SK-N-SH (cell line): ENCODE data around the gene CCR5AS.

Source experiments
- CTCF ChIA-PET: fragments of 300-600, 350-600 bp; formaldehyde crosslinking; extraction: SDS; loops from one replicate; lab custom pipeline; 2021; lab: Yijun Ruan, JAX
- POLR2A ChIA-PET: fragments of 350-600 bp; sonication (Branson Sonifier 250); formaldehyde crosslinking; extraction: SDS; loops from one replicate; lab custom pipeline; 2020; ENCODE audit warnings: antibody characterized with exemption, inconsistent platforms; lab: Yijun Ruan, JAX
- DNase-seq: peaks from one replicate; pipeline ENCODE4 v3.0.0; 2012
- H2AFZ ChIP-seq: fragments of 200-600 bp; sonication (generic); 2 replicates; pipeline ENCODE4 v1.8.1; 2016; ENCODE audit warnings: antibody characterized with exemption, mild to moderate bottlenecking, low read depth
- H3F3A ChIP-seq: fragments of 200-600 bp; sonication (generic); replicated peaks from 2 replicates; pipeline ENCODE3; 2016; ENCODE audit warnings: antibody characterized with exemption, mild to moderate bottlenecking; ENCODE audit not compliant: insufficient read depth
- H3K27ac ChIP-seq, 2 experiments: fragments of 200-500 bp in 1 of 2; fragments of 200-600 bp in 1 of 2; sonication (Bioruptor generic) in 1 of 2; sonication (generic), shearing (Covaris generic) in 1 of 2; 2 replicates each; pipeline versions ENCODE4 v1.5.1 to v1.6.1; 2014 to 2016; ENCODE audit warnings: low read depth in 2 of 2, inconsistent platforms in 1 of 2, low read length in 1 of 2, mild to moderate bottlenecking in 1 of 2, mixed read lengths in 1 of 2
- H3K27me3 ChIP-seq: fragments of 200-600 bp; sonication (generic), shearing (Covaris generic); 2 replicates; pipeline ENCODE4 v1.6.1; 2016; ENCODE audit warnings: mixed run types; ENCODE audit not compliant: insufficient read depth
- H3K36me3 ChIP-seq, 2 experiments: fragments of 200-500 bp in 1 of 2; fragments of 200-600 bp in 1 of 2; sonication (Bioruptor generic) in 1 of 2; sonication (generic) in 1 of 2; replicated peaks in 1 of 2; 2 replicates each; pipeline versions ENCODE3 to v1.5.1; 2014 to 2016; ENCODE audit warnings: low read length in 1 of 2, mild to moderate bottlenecking in 1 of 2; ENCODE audit not compliant: insufficient read depth in 2 of 2, control insufficient read depth in 1 of 2
- H3K4me1 ChIP-seq, 2 experiments: fragments of 200-500 bp in 1 of 2; fragments of 200-600 bp in 1 of 2; sonication (Bioruptor generic) in 1 of 2; sonication (generic), shearing (Covaris generic) in 1 of 2; 2 replicates each; pipeline versions ENCODE4 v1.5.1 to v1.6.1; 2014 to 2016; ENCODE audit warnings: low read depth in 1 of 2, low read length in 1 of 2, mixed run types in 1 of 2; ENCODE audit not compliant: insufficient read depth in 2 of 2, control insufficient read depth in 1 of 2
- H3K4me2 ChIP-seq: fragments of 200-600 bp; sonication (generic), shearing (Covaris generic); 2 replicates; pipeline ENCODE4 v1.6.1; 2017; ENCODE audit warnings: mixed run types
- H3K4me3 ChIP-seq, 2 experiments: fragments of 200-500 bp in 1 of 2; fragments of 200-600 bp in 1 of 2; sonication (Bioruptor generic) in 1 of 2; sonication (generic), shearing (Covaris generic) in 1 of 2; 2 replicates each; pipeline versions ENCODE4 v1.5.1 to v1.8.1; 2014 to 2016; ENCODE audit warnings: low read depth in 2 of 2, inconsistent platforms in 1 of 2, low read length in 1 of 2, mild to moderate bottlenecking in 1 of 2, mixed read lengths in 1 of 2, moderate library complexity in 1 of 2
- H3K79me2 ChIP-seq: fragments of 200-600 bp; sonication (generic); 2 replicates; pipeline ENCODE4 v1.8.1; 2017; ENCODE audit warnings: mild to moderate bottlenecking; ENCODE audit not compliant: insufficient read depth
- H3K9ac ChIP-seq: fragments of 200-600 bp; sonication (generic); 2 replicates; pipeline ENCODE4 v1.6.1; 2017; ENCODE audit warnings: mixed run types
- H3K9me2 ChIP-seq: fragments of 200-600 bp; sonication (generic); 2 replicates; pipeline ENCODE4 v1.6.1; 2017; ENCODE audit warnings: mixed run types
- H3K9me3 ChIP-seq: fragments of 200-600 bp; sonication (generic); 2 replicates; pipeline ENCODE4 v1.6.1; 2017; ENCODE audit warnings: mixed run types, mild to moderate bottlenecking, moderate library complexity
- H4K20me1 ChIP-seq: fragments of 200-600 bp; sonication (generic); 2 replicates; pipeline ENCODE4 v1.6.1; 2017; ENCODE audit warnings: mild to moderate bottlenecking, mixed run types; ENCODE audit not compliant: insufficient read depth
- CTCF ChIP-seq: fragments of 200-600 bp; sonication (generic); IDR thresholded peaks from 2 replicates; pipeline ENCODE4 v1.6.1; 2017; ENCODE audit warnings: antibody characterized with exemption, mild to moderate bottlenecking, moderate library complexity
- EP300 ChIP-seq, 2 experiments: IDR thresholded peaks; 2 replicates each; pipeline versions ENCODE4 v1.4.0 to v1.6.1; 2012; ENCODE audit warnings: borderline replicate concordance in 1 of 2, low read depth in 1 of 2, low read length in 1 of 2
- EZH2phosphoT487 ChIP-seq: fragments of 200-600 bp; sonication (generic); IDR thresholded peaks from 2 replicates; pipeline ENCODE4 v1.6.1; 2017; ENCODE audit warnings: low read depth, mixed run types, mild to moderate bottlenecking, antibody characterized with exemption, moderate library complexity, borderline replicate concordance
- FOSL2 ChIP-seq: IDR thresholded peaks from 2 replicates; pipeline ENCODE4 v1.4.0; 2012; ENCODE audit warnings: low read depth, mild to moderate bottlenecking, moderate library complexity, borderline replicate concordance
- GATA2 ChIP-seq: sonication (generic); formaldehyde crosslinking; IDR thresholded peaks from 2 replicates; pipeline ENCODE4 v1.5.0; 2020; ENCODE audit warnings: mild to moderate bottlenecking, missing genetic modification reagents
- MAX ChIP-seq: IDR thresholded peaks from 2 replicates; pipeline ENCODE4 v1.4.0; 2012; ENCODE audit warnings: low read depth
- MEF2A ChIP-seq: IDR thresholded peaks from 2 replicates; pipeline ENCODE4 v1.4.0; 2012; ENCODE audit warnings: low read depth, borderline replicate concordance
- MXI1 ChIP-seq: IDR thresholded peaks from 2 replicates; pipeline ENCODE4 v1.6.1; 2012; ENCODE audit warnings: mild to moderate bottlenecking, low read depth, low read length, improper control_type of control experiment
- NRF1 ChIP-seq: IDR thresholded peaks from 2 replicates; pipeline ENCODE4 v1.6.1; 2012; ENCODE audit warnings: low read depth, mild to moderate bottlenecking, low read length
- PBX3 ChIP-seq: IDR thresholded peaks from 2 replicates; pipeline ENCODE4; 2012
- POLR2AphosphoS5 ChIP-seq: IDR thresholded peaks from 2 replicates; pipeline ENCODE4 v1.6.1; 2012; ENCODE audit warnings: low read depth, low read length
- REST ChIP-seq: IDR thresholded peaks from 2 replicates; pipeline ENCODE4 v1.6.1; 2012; ENCODE audit warnings: mild to moderate bottlenecking, low read depth, low read length, moderate library complexity
- RXRA ChIP-seq: IDR thresholded peaks from 2 replicates; pipeline ENCODE4 v1.4.0; 2012; ENCODE audit warnings: low read depth, mild to moderate bottlenecking, borderline replicate concordance
- SIN3A ChIP-seq: IDR thresholded peaks from 2 replicates; pipeline ENCODE4 v1.6.1; 2012; ENCODE audit warnings: low read depth, mild to moderate bottlenecking, low read length, moderate library complexity, borderline replicate concordance
- SMC3 ChIP-seq: IDR thresholded peaks from 2 replicates; pipeline ENCODE4 v1.6.1; 2012; ENCODE audit warnings: low read depth, low read length, improper control_type of control experiment
- TCF12 ChIP-seq: IDR thresholded peaks from 2 replicates; pipeline ENCODE4 v1.4.0; 2012
- USF2 ChIP-seq: fragments of 150-350 bp; IDR thresholded peaks from 2 replicates; pipeline ENCODE4 v1.6.1; 2017; ENCODE audit warnings: antibody characterized with exemption, low read length, low read depth, borderline replicate concordance
- ZBTB33 ChIP-seq: IDR thresholded peaks from 2 replicates; pipeline ENCODE4 v1.4.0; 2012; ENCODE audit warnings: low read depth, borderline replicate concordance

CCR5AS gene

GRCh38 chr3:46356276-46356675, 50.6 kb downstream of the CCR5AS start (continued):
- TF ChIP-seq MAX (no peak), TCF12 (no peak), CTCF (no peak), EZH2phosphoT487 (no peak)

- Histone ChIP-seq H3F3A (no peaks in the 10 kb centered on the region), H3K9ac (no peak overlapping the region), H3K9me2 (no peaks in the 10 kb centered on the region), H3K9me3 (no peaks in the 10 kb centered on the region), H3K27ac (no peak overlapping the region), H3K4me1 (no peaks in the 10 kb centered on the region), H4K20me1 (no peaks in the 10 kb centered on the region), H2AFZ (no peak overlapping the region), H3K36me3 (no peaks in the 10 kb centered on the region), H3K4me3 (no peak overlapping the region), H3K4me2 (no peak overlapping the region), H3K79me2 (no peaks in the 10 kb centered on the region), H3K27me3 (peaks cover 24% of the 10 kb centered on the region; the same call in 1 of the 2 replicates)
- POLR2A ChIA-PET = no interaction called here
- CTCF ChIA-PET = no interaction called here
- DNase-seq = no peak
- TF ChIP-seq EP300 (IDR thresholded peaks at IDR 0.05; ENCODE audit: borderline replicate concordance in 1 of 2, low read depth in 1 of 2, low read length in 1 of 2) = no peak
- no peak for TF ChIP-seq MXI1
- TF ChIP-seq MEF2A = no peak
- TF ChIP-seq USF2 = no peak
- TF ChIP-seq NRF1 = no peak
- no peak for TF ChIP-seq MAX
- no peak for TF ChIP-seq SMC3
- TF ChIP-seq REST = no peak
- TF ChIP-seq ZBTB33 = no peak
- TF ChIP-seq PBX3 = no peak
- TF ChIP-seq SIN3A = no peak
- TF ChIP-seq POLR2AphosphoS5 = no peak
- no peak for TF ChIP-seq RXRA
- no peak for TF ChIP-seq GATA2 (CRISPR knock-in tag)
- no peak for TF ChIP-seq FOSL2
These were observed 51.9 kb downstream of the CCR5AS start for GRCh38 chr3:46354984-46355383.
